Panc1 (cell line): ENCODE results near the gene RIMKLB.

Experiments used
- POLR2AphosphoS5 ChIP-seq: IDR thresholded peaks from 2 replicates; pipeline ENCODE4 v1.6.1; 2012; ENCODE audit warnings: mild to moderate bottlenecking, low read depth, low read length, moderate library complexity
- SIN3A ChIP-seq: IDR thresholded peaks from 2 replicates; pipeline ENCODE4 v1.6.1; 2012; ENCODE audit warnings: low read depth, mild to moderate bottlenecking, low read length, moderate library complexity, borderline replicate concordance; ENCODE audit not compliant: insufficient read depth
- TCF7L2 ChIP-seq: IDR thresholded peaks from 2 replicates; pipeline ENCODE4 v1.6.1; 2011; ENCODE audit warnings: mild to moderate bottlenecking, low read depth, low read length, inconsistent platforms
- TF ChIP-seq, protein P1 (sequence below): fragments of 450-650 bp; IDR thresholded peaks from 2 replicates; pipeline ENCODE4 v1.5.1; 2017; ENCODE audit warnings: mild to moderate bottlenecking
- TF ChIP-seq, protein P2 (sequence below), 2 experiments: IDR thresholded peaks; 2 replicates each; pipeline ENCODE4 v1.6.1; 2011 to 2012; ENCODE audit warnings: low read depth in 2 of 2, control low read depth in 1 of 2, low read length in 1 of 2, mild to moderate bottlenecking in 1 of 2, moderate library complexity in 1 of 2; ENCODE audit not compliant: insufficient read depth in 1 of 2

DNA sequence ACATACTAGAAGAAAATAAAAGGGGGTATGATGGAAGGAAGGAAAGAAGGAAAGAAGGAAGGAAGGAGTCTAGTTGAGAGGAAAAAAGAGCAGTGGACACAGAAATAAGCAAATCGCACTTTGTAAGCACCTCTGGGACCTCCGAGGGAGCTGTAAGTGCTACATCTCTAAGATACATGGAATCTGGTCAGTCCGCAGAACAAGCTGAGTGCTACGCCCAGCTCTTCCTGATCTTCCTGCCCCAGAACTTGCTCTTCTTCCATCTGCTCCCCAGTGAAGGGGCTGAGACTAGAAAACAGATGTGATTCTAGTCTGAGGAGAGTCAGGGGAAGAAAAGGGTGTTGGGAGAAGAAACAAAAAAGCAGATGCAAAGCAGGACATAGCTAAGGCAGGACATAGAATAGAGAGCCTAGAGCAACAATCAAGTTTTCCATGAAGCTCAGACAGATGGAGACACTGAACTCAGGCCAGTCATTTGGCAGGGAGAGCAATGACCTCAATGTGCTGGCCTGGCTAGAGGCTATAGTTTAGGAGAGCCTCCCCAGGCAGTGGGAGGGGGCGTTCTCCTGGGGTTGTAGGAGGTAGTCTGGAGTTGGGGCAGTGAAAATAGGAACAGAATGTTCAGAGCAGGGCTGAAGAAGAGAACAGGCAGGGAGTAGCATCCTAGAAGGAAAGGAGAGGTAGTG is 33.4 kb upstream of the RIMKLB start:
- no peak for TF ChIP-seq POLR2AphosphoS5
- TF ChIP-seq, protein P1, sequence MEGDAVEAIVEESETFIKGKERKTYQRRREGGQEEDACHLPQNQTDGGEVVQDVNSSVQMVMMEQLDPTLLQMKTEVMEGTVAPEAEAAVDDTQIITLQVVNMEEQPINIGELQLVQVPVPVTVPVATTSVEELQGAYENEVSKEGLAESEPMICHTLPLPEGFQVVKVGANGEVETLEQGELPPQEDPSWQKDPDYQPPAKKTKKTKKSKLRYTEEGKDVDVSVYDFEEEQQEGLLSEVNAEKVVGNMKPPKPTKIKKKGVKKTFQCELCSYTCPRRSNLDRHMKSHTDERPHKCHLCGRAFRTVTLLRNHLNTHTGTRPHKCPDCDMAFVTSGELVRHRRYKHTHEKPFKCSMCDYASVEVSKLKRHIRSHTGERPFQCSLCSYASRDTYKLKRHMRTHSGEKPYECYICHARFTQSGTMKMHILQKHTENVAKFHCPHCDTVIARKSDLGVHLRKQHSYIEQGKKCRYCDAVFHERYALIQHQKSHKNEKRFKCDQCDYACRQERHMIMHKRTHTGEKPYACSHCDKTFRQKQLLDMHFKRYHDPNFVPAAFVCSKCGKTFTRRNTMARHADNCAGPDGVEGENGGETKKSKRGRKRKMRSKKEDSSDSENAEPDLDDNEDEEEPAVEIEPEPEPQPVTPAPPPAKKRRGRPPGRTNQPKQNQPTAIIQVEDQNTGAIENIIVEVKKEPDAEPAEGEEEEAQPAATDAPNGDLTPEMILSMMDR: no peak
- TF ChIP-seq SIN3A: no peak
- TF ChIP-seq, protein P2, sequence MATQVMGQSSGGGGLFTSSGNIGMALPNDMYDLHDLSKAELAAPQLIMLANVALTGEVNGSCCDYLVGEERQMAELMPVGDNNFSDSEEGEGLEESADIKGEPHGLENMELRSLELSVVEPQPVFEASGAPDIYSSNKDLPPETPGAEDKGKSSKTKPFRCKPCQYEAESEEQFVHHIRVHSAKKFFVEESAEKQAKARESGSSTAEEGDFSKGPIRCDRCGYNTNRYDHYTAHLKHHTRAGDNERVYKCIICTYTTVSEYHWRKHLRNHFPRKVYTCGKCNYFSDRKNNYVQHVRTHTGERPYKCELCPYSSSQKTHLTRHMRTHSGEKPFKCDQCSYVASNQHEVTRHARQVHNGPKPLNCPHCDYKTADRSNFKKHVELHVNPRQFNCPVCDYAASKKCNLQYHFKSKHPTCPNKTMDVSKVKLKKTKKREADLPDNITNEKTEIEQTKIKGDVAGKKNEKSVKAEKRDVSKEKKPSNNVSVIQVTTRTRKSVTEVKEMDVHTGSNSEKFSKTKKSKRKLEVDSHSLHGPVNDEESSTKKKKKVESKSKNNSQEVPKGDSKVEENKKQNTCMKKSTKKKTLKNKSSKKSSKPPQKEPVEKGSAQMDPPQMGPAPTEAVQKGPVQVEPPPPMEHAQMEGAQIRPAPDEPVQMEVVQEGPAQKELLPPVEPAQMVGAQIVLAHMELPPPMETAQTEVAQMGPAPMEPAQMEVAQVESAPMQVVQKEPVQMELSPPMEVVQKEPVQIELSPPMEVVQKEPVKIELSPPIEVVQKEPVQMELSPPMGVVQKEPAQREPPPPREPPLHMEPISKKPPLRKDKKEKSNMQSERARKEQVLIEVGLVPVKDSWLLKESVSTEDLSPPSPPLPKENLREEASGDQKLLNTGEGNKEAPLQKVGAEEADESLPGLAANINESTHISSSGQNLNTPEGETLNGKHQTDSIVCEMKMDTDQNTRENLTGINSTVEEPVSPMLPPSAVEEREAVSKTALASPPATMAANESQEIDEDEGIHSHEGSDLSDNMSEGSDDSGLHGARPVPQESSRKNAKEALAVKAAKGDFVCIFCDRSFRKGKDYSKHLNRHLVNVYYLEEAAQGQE (IDR thresholded peaks at IDR 0.05; ENCODE audit: insufficient read depth in 1 of 2, low read depth in 2 of 2, low read length in 1 of 2): no peak
- TF ChIP-seq TCF7L2: no peak
